Testis (tissue), 2 donors: Measurements from ENCODE around the gene KCNH2.

Experiments used
- POLR2A ChIP-seq: fragments of 450-650 bp; IDR thresholded peaks from one replicate; pipeline ENCODE4 v1.6.1; 2017; ENCODE audit warnings: antibody characterized with exemption, mild to moderate bottlenecking, moderate library complexity
- TF ChIP-seq, protein P1 (sequence below), 3 experiments: fragments of 450-650 bp in 2 of 3; fragments of 200-600 bp in 1 of 3; sonication (generic) in 1 of 3; IDR thresholded peaks; one replicate each; pipeline ENCODE4 v1.5.1; 2016 to 2019; ENCODE audit warnings: antibody characterized with exemption in 3 of 3, mild to moderate bottlenecking in 2 of 3, moderate library complexity in 1 of 3

DNA sequence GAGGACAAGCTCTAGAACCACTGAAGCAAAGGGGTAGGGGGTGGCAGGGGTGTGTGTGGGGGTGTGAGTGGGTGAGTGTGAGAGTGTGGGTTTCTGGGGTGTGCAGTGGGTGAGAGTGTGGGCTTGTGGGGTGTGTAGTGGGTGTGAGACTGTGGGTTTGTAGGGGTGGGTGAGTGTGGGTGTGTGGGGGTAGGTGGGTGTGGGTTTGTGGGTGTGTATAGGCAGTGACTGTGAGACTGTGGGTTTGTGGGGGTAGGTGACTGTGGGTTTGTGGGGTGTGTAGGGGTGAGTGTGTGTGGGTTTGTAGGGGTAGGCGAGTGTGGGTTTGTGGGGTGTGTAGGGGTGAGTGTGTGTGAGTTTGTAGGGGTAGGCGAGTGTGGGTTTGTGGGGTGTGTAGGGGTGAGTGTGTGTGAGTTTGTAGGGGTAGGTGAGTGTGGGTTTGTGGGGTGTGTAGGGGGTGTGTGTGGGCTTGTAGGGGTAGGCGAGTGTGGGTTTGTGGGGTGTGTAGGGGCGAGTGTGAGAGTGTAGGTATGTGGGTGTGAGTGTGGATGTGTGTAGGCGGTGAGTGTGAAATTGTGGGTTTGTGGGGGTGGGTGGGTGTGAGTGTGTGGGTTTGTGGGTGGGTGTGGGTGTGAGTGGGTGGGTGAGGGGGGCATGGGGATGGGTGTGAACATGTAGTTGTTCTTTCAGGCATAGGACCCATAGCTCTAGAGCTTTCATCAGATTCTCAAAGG lies 21.5 kb upstream of the KCNH2 start:
- TF ChIP-seq, protein P1, sequence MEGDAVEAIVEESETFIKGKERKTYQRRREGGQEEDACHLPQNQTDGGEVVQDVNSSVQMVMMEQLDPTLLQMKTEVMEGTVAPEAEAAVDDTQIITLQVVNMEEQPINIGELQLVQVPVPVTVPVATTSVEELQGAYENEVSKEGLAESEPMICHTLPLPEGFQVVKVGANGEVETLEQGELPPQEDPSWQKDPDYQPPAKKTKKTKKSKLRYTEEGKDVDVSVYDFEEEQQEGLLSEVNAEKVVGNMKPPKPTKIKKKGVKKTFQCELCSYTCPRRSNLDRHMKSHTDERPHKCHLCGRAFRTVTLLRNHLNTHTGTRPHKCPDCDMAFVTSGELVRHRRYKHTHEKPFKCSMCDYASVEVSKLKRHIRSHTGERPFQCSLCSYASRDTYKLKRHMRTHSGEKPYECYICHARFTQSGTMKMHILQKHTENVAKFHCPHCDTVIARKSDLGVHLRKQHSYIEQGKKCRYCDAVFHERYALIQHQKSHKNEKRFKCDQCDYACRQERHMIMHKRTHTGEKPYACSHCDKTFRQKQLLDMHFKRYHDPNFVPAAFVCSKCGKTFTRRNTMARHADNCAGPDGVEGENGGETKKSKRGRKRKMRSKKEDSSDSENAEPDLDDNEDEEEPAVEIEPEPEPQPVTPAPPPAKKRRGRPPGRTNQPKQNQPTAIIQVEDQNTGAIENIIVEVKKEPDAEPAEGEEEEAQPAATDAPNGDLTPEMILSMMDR (IDR thresholded peaks at IDR 0.05): no peak
- TF ChIP-seq POLR2A: no peak
